Measurements from ENCODE around the gene PSME3IP1. TPM values are rescaled to one million over a fixed set of nuclear protein-coding genes. Genes with fewer than 3 reads are reported as not detected.

The PSME3IP1 gene
- total RNA-seq, 3 donors from 2014 or later: 97.9 to 138 (median 114) TPM

- peaks cover 27% of the 10 kb centered on the region for H3K4me1 ChIP-seq (ENCODE audit: low read depth)
- ATAC-seq: peak; percentile 21
- H3K36me3 ChIP-seq (ENCODE audit: low read depth): no peaks in the 10 kb centered on the region
- TF ChIP-seq CTCF (IDR thresholded peaks at IDR 0.05): no peak
- DNase-seq: no peak
- no peaks in the 10 kb centered on the region for H3K9me3 ChIP-seq
- intact Hi-C loops (cut with DNase I, micrococcal nuclease): no loop called here
- H3K4me3 ChIP-seq: no peak overlapping the region
These were observed 44.7 kb downstream of the PSME3IP1 start for GRCh38 chr16:57140931-57141668.

GRCh38 chr16:57138281-57138935 lies 47.4 kb downstream of the PSME3IP1 start:
- TF ChIP-seq CTCF (IDR thresholded peaks at IDR 0.05): no peak
- ATAC-seq: no peak
- DNase-seq: peak in 1 of 3 donors; percentile 19
- Histone ChIP-seq H3K4me1 (ENCODE audit: low read depth) (peaks cover 35% of the 10 kb centered on the region), H3K36me3 (ENCODE audit: low read depth) (no peaks in the 10 kb centered on the region), H3K4me3 (no peak overlapping the region), H3K9me3 (no peaks in the 10 kb centered on the region)
- intact Hi-C loops (cut with DNase I, micrococcal nuclease): no loop called here

GRCh38 chr16:57137566-57138273 lies 48.1 kb downstream of the PSME3IP1 start:
- TF ChIP-seq CTCF (IDR thresholded peaks at IDR 0.05): no peak
- intact Hi-C loops (cut with DNase I, micrococcal nuclease): no loop called here
- Histone ChIP-seq H3K36me3 (ENCODE audit: low read depth) (no peaks in the 10 kb centered on the region), H3K4me3 (no peak overlapping the region), H3K9me3 (no peaks in the 10 kb centered on the region), H3K4me1 (ENCODE audit: low read depth) (peaks cover 36% of the 10 kb centered on the region)
- DNase-seq: peak in 2 of 3 donors; percentile 24 to 42
- no peak for ATAC-seq

GRCh38 chr16:57137043-57137442 lies 48.8 kb downstream of the PSME3IP1 start:
- Histone ChIP-seq H3K4me1 (ENCODE audit: low read depth) (peaks cover 42% of the 10 kb centered on the region), H3K4me3 (no peak overlapping the region), H3K9me3 (no peaks in the 10 kb centered on the region), H3K36me3 (ENCODE audit: low read depth) (no peaks in the 10 kb centered on the region)
- intact Hi-C loops (cut with DNase I, micrococcal nuclease): no loop called here
- ATAC-seq: no peak
- DNase-seq: peak in 2 of 3 donors; percentile 31 to 50
- TF ChIP-seq CTCF (IDR thresholded peaks at IDR 0.05): no peak

GRCh38 chr16:57134982-57135381 lies 50.9 kb downstream of the PSME3IP1 start:
- no peak overlapping the region for H3K4me3 ChIP-seq
- TF ChIP-seq CTCF (IDR thresholded peaks at IDR 0.05): no peak
- H3K4me1 ChIP-seq (ENCODE audit: low read depth): peaks cover 47% of the 10 kb centered on the region
- ATAC-seq: peak; percentile 77
- intact Hi-C loops (cut with DNase I, micrococcal nuclease): no loop called here
- H3K9me3 ChIP-seq: no peaks in the 10 kb centered on the region
- no peaks in the 10 kb centered on the region for H3K36me3 ChIP-seq (ENCODE audit: low read depth)
- peak; percentile 79 to 85 (median 80) for DNase-seq

Data from mucosa of descending colon (tissue), 3 donors.